H1 (cell line): Measurements from ENCODE around the gene CMIP. TPM values are rescaled to one million over a fixed set of nuclear protein-coding genes. Genes with fewer than 3 reads are reported as not detected.

Experiments used
- CTCF ChIA-PET: fragments of 300-600 bp; sonication (Branson Sonifier 250); formaldehyde crosslinking; loops from one replicate; lab custom pipeline; 2021; ENCODE audit not compliant: partially characterized antibody; lab: Charles Lee
- POLR2A ChIA-PET: fragments of 300-600 bp; sonication (Branson Sonifier 250); formaldehyde crosslinking; loops from one replicate; lab custom pipeline; 2021; ENCODE audit warnings: inconsistent platforms; ENCODE audit not compliant: partially characterized antibody; lab: Charles Lee
- DNase-seq, 2 experiments: peaks; one replicate each; pipeline versions ENCODE4 v3.0.0 to v3.0.0-alpha.2; 2010 to 2022; ENCODE audit warnings: low spot score in 2 of 2, low read depth in 1 of 2, mixed read lengths in 1 of 2
- FAIRE-seq: peaks from 2 replicates; lab custom pipeline; 2011; peaks lifted over from hg19 to GRCh38; lab: Jason Lieb, UNC
- H2AFZ ChIP-seq: 2 replicates; pipeline ENCODE4 v1.8.1; 2012; ENCODE audit warnings: low read length, inconsistent platforms
- H2AK5ac ChIP-seq: 2 replicates; pipeline ENCODE4 v1.6.1; 2013; ENCODE audit warnings: low read depth, low read length
- H2BK120ac ChIP-seq: replicated peaks from 2 replicates; pipeline ENCODE3; 2013; ENCODE audit warnings: low read depth, low read length, inconsistent platforms
- H2BK12ac ChIP-seq: 2 replicates; pipeline ENCODE4 v1.6.1; 2013; ENCODE audit warnings: low read depth, low read length
- H2BK15ac ChIP-seq: 2 replicates; pipeline ENCODE4 v1.6.1; 2013; ENCODE audit warnings: low read length
- H2BK20ac ChIP-seq: 2 replicates; pipeline ENCODE4 v1.6.1; 2013; ENCODE audit warnings: low read length
- H2BK5ac ChIP-seq: 2 replicates; pipeline ENCODE4 v1.6.1; 2013; ENCODE audit warnings: low read depth, low read length
- H3K14ac ChIP-seq: 2 replicates; pipeline ENCODE4 v1.6.1; 2013; ENCODE audit warnings: inconsistent platforms; ENCODE audit not compliant: insufficient read length
- H3K18ac ChIP-seq: 2 replicates; pipeline ENCODE4 v1.6.1; 2013; ENCODE audit warnings: low read length; ENCODE audit errors: extremely low read depth
- H3K23ac ChIP-seq: 2 replicates; pipeline ENCODE4 v1.6.1; 2013; ENCODE audit warnings: inconsistent platforms; ENCODE audit not compliant: insufficient read length
- H3K23me2 ChIP-seq: 2 replicates; pipeline ENCODE4 v1.6.1; 2013; ENCODE audit warnings: low read depth, low read length
- H3K27ac ChIP-seq: 2 replicates; pipeline ENCODE4 v1.6.1; 2011; ENCODE audit warnings: low read depth, low read length, inconsistent platforms
- H3K27me3 ChIP-seq, 4 experiments: replicated peaks in 1 of 4; 1 replicate in 1 of 4; 2 replicates in 3 of 4; pipeline versions ENCODE4 v1.6.1 to v1.8.1; 2011 to 2013; ENCODE audit warnings: low read length in 3 of 4, mild to moderate bottlenecking in 3 of 4, inconsistent platforms in 2 of 4, mixed read lengths in 2 of 4, moderate library complexity in 1 of 4; ENCODE audit not compliant: control insufficient read depth in 3 of 4, insufficient read depth in 3 of 4; ENCODE audit errors: extremely low read depth in 1 of 4
- H3K36me3 ChIP-seq, 4 experiments: 2 replicates each; pipeline versions ENCODE4 v1.6.1 to v1.8.1; 2011 to 2013; ENCODE audit warnings: mild to moderate bottlenecking in 4 of 4, low read length in 3 of 4, moderate library complexity in 2 of 4, control low read depth in 1 of 4, inconsistent platforms in 1 of 4; ENCODE audit not compliant: insufficient read depth in 4 of 4, control insufficient read depth in 2 of 4
- H3K4ac ChIP-seq: replicated peaks from 2 replicates; pipeline ENCODE3; 2013; ENCODE audit warnings: low read length, low read depth, mixed read lengths, inconsistent platforms; ENCODE audit not compliant: insufficient read length
- H3K4me1 ChIP-seq, 4 experiments: replicated peaks in 1 of 4; 1 replicate in 1 of 4; 2 replicates in 3 of 4; pipeline versions ENCODE4 v1.6.1 to v1.8.1; 2011 to 2013; ENCODE audit warnings: low read length in 3 of 4, inconsistent platforms in 2 of 4, mixed read lengths in 1 of 4; ENCODE audit not compliant: insufficient read depth in 4 of 4, control insufficient read depth in 3 of 4
- H3K4me2 ChIP-seq, 2 experiments: 2 replicates each; pipeline versions ENCODE4 v1.6.1 to v1.8.1; 2011 to 2013; ENCODE audit warnings: low read depth in 2 of 2, low read length in 2 of 2, control low read depth in 1 of 2, inconsistent platforms in 1 of 2, mild to moderate bottlenecking in 1 of 2; ENCODE audit not compliant: insufficient read depth in 1 of 2
- H3K4me3 ChIP-seq, 4 experiments: fragments of 200-600, 300-600 bp in 1 of 4; sonication (generic), shearing (Covaris generic), sonication (Bioruptor Twin) in 1 of 4; 2 replicates each; pipeline versions ENCODE4 v1.5.1 to v1.8.1; 2011 to 2016; ENCODE audit warnings: low read length in 4 of 4, low read depth in 3 of 4, control low read depth in 2 of 4, inconsistent platforms in 2 of 4, mild to moderate bottlenecking in 2 of 4, mixed read lengths in 1 of 4, moderate library complexity in 1 of 4; ENCODE audit not compliant: insufficient read depth in 2 of 4; ENCODE audit errors: extremely low read depth in 1 of 4
- H3K56ac ChIP-seq: replicated peaks from 2 replicates; pipeline ENCODE3; 2013; ENCODE audit warnings: low read depth, mild to moderate bottlenecking, mixed read lengths, low read length, inconsistent platforms; ENCODE audit not compliant: insufficient read length
- H3K79me1 ChIP-seq: 2 replicates; pipeline ENCODE4 v1.6.1; 2013; ENCODE audit warnings: low read depth, low read length, control low read depth
- H3K79me2 ChIP-seq, 2 experiments: 2 replicates each; pipeline versions ENCODE4 v1.6.1 to v1.8.1; 2012 to 2013; ENCODE audit warnings: low read length in 2 of 2, mild to moderate bottlenecking in 2 of 2, inconsistent platforms in 1 of 2; ENCODE audit not compliant: insufficient read depth in 2 of 2, control insufficient read depth in 1 of 2
- H3K9ac ChIP-seq, 4 experiments: replicated peaks in 1 of 4; 1 replicate in 1 of 4; 2 replicates in 3 of 4; pipeline versions ENCODE4 v1.6.1 to v1.8.1; 2011 to 2013; ENCODE audit warnings: low read depth in 3 of 4, low read length in 3 of 4, control low read depth in 2 of 4, mild to moderate bottlenecking in 2 of 4, moderate library complexity in 2 of 4, inconsistent platforms in 1 of 4; ENCODE audit errors: extremely low read depth in 1 of 4
- H3K9me3 ChIP-seq, 2 experiments: 2 replicates each; pipeline versions ENCODE4 v1.6.1 to v1.8.1; 2012 to 2013; ENCODE audit warnings: mild to moderate bottlenecking in 2 of 2, moderate library complexity in 2 of 2, control low read depth in 1 of 2, inconsistent platforms in 1 of 2, low read depth in 1 of 2, low read length in 1 of 2, mixed read lengths in 1 of 2; ENCODE audit not compliant: insufficient read depth in 2 of 2
- H4K20me1 ChIP-seq, 2 experiments: replicated peaks in 1 of 2; 2 replicates each; pipeline versions ENCODE3 to v1.8.1; 2011 to 2013; ENCODE audit warnings: inconsistent platforms in 2 of 2, low read length in 2 of 2, mild to moderate bottlenecking in 1 of 2; ENCODE audit not compliant: insufficient read depth in 2 of 2, control insufficient read depth in 1 of 2
- H4K5ac ChIP-seq: 2 replicates; pipeline ENCODE4 v1.6.1; 2013; ENCODE audit warnings: low read length, low read depth, mixed read lengths, inconsistent platforms; ENCODE audit not compliant: insufficient read length
- H4K8ac ChIP-seq: 2 replicates; pipeline ENCODE4 v1.8.0; 2013; ENCODE audit warnings: mild to moderate bottlenecking, moderate library complexity, low read length, inconsistent platforms; ENCODE audit not compliant: insufficient read depth; ENCODE audit errors: extremely low read depth
- H4K91ac ChIP-seq: replicated peaks from 2 replicates; pipeline ENCODE3; 2013; ENCODE audit warnings: low read length, mixed read lengths, inconsistent platforms; ENCODE audit not compliant: insufficient read length
- SAP30 ChIP-seq: fragments of 300-600 bp; sonication (generic); IDR thresholded peaks from 2 replicates; pipeline ENCODE4 v1.7.1; 2012; ENCODE audit warnings: low read length, moderate library complexity, mild to moderate bottlenecking, inconsistent platforms; ENCODE audit not compliant: insufficient read depth, insufficient replicate concordance
- WGBS, 2 experiments: shearing (Covaris generic) in 1 of 2; methylation state at CpG; one replicate each; pipeline versions ENCODE4 v1.1.6 to v1.1.7; 2013 to 2015; ENCODE audit warnings: low lambda C conversion rate in 2 of 2, mixed read lengths in 2 of 2, inconsistent platforms in 1 of 2, low coverage in 1 of 2, missing lambda C conversion rate in 1 of 2; ENCODE audit not compliant: insufficient replicate concordance in 2 of 2, insufficient coverage in 1 of 2, insufficient read length in 1 of 2; ENCODE audit errors: extremely low coverage in 1 of 2, missing lambda C conversion rate in 1 of 2; 5-methylcytosine and 5-hydroxymethylcytosine counted together
- polyA plus RNA-seq, 7 experiments: library from polyadenylated mRNA; depleted of rRNA in 3 of 7; stranded (reverse) in 5 of 7; unstranded in 2 of 7; fragments of >200 nt in 5 of 7; fragments of 200-250 nt in 2 of 7; gene quantifications; 1 replicate in 5 of 7; 2 replicates in 1 of 7; 4 replicates in 1 of 7; pipeline versions ENCODE4 v1.2.1 to v1.2.3, GENCODE V29; 2011 to 2013; ENCODE audit warnings: missing spikeins in 2 of 7, mixed read lengths in 2 of 7
- total RNA-seq: library from RNA; stranded (reverse); fragmentation: NEBNext Ultra II Directional; extraction: Animal tissue kit (Norgen Biotek cat#: 25700); gene quantifications from 2 replicates; pipeline ENCODE4 v1.2.1, GENCODE V29; 2021

Gene CMIP
- total and polyA plus RNA-seq, 2 of the 8 experiments (the other 6 are each of a cell fraction or from before 2014, with no cell fraction given) = 7.9 to 53.2 TPM

- Histone ChIP-seq H3K36me3 (no peaks in the 10 kb centered on the region), H3K4me3 (no peak overlapping the region), H2BK12ac (no peak overlapping the region), H3K27ac (no peak overlapping the region), H2AFZ (no peak overlapping the region), H4K5ac (no peak overlapping the region), H3K23me2 (peaks cover 5% of the 10 kb centered on the region; the same call in 1 of the 2 replicates), H3K27me3 (no peaks in the 10 kb centered on the region; a peak in 1 of 7 replicates), H4K8ac (no peak overlapping the region), H3K9ac (no peak overlapping the region), H3K4me2 (no peak overlapping the region), H3K18ac (no peak overlapping the region), H3K4me1 (peaks cover 0 to 10% (median 5%) of the 10 kb centered on the region in 4 experiments; a peak in 4 of 7 replicates), H3K23ac (no peak overlapping the region), H3K79me1 (peaks cover 12% of the 10 kb centered on the region), H2BK120ac (no peak overlapping the region), H4K20me1 (peaks cover 7 to 32% of the 10 kb centered on the region in 2 experiments), H3K9me3 (no peaks in the 10 kb centered on the region), H2BK5ac (no peak overlapping the region), H2BK20ac (no peak overlapping the region), H3K14ac (no peak overlapping the region), H3K79me2 (peaks cover 0 to 42% of the 10 kb centered on the region in 2 experiments; a peak in 2 of 4 replicates), H3K56ac (no peak overlapping the region), H2BK15ac (no peak overlapping the region), H4K91ac (no peak overlapping the region), H3K4ac (no peak overlapping the region), H2AK5ac (no peak overlapping the region)
- FAIRE-seq (no peak), DNase-seq (no peak)
- no peak for TF ChIP-seq SAP30
- POLR2A ChIA-PET = interaction anchor here (1.6 kb wide), 1 partner anchor 14 kb away, joined by 4 read pairs; no protein-coding TSS in a partner anchor
- 91 to 100% methylated on average over 2 to 3 of the region's 4 CpGs for WGBS, 2 experiments
- CTCF ChIA-PET = interaction anchor here (0.8 kb wide), 1 partner anchor 89 kb away, joined by 3 read pairs; no protein-coding TSS in a partner anchor
These were observed 201.3 kb downstream of the CMIP start for GRCh38 chr16:81645925-81646324.
